IMR-90 (cell line): Measurements from ENCODE around the gene CDC73. TPM values are rescaled to one million over a fixed set of nuclear protein-coding genes. Genes with fewer than 3 reads are reported as not detected.

ENCODE experiments used
- ATAC-seq: fragments of 200-7000 bp; cut with Tn5 transposase; 2 replicates; pipeline ENCODE4 v1.9.1; 2020; ENCODE audit warnings: low read depth, mild to moderate bottlenecking, moderate library complexity
- BruUV-seq: library from RNA; stranded (reverse); fragments of 400-500 nt; replicated peaks from 2 replicates; lab custom pipeline; 2021; lab: Mats Ljungman, UMichigan
- CTCF ChIA-PET: fragments of 300-600 bp; formaldehyde crosslinking; extraction: SDS; loops from one replicate; lab custom pipeline; 2021; ENCODE audit warnings: antibody characterized with exemption; lab: Yijun Ruan, JAX
- POLR2A ChIA-PET: fragments of 300-600 bp; sonication (Branson Sonifier 250); formaldehyde crosslinking; loops from one replicate; lab custom pipeline; 2022; ENCODE audit warnings: antibody characterized with exemption; ENCODE audit not compliant: unreplicated experiment; lab: Charles Lee
- DNase-seq: peaks from one replicate; pipeline ENCODE4 v3.0.0; 2013
- H2AFZ ChIP-seq: replicated peaks from 2 replicates; pipeline ENCODE3; 2013; ENCODE audit warnings: low read length, mild to moderate bottlenecking; ENCODE audit not compliant: poor library complexity
- H2AK5ac ChIP-seq: 2 replicates; pipeline ENCODE4 v1.6.1; 2013; ENCODE audit warnings: low read depth, low read length, inconsistent platforms
- H2AK9ac ChIP-seq: replicated peaks from 2 replicates; pipeline ENCODE3; 2013; ENCODE audit warnings: mild to moderate bottlenecking, low read depth, low read length, moderate library complexity; ENCODE audit not compliant: poor library complexity
- H2BK120ac ChIP-seq: 2 replicates; pipeline ENCODE4 v1.6.1; 2013; ENCODE audit warnings: low read depth, low read length, inconsistent platforms
- H2BK15ac ChIP-seq: 3 replicates; pipeline ENCODE4 v1.6.1; 2013; ENCODE audit warnings: low read depth, low read length, inconsistent platforms
- H2BK20ac ChIP-seq: 2 replicates; pipeline ENCODE4 v1.6.1; 2013; ENCODE audit warnings: low read depth, mild to moderate bottlenecking, inconsistent platforms, low read length, moderate library complexity
- H2BK5ac ChIP-seq: 2 replicates; pipeline ENCODE4 v1.6.1; 2013; ENCODE audit warnings: mild to moderate bottlenecking, low read depth, low read length, inconsistent platforms; ENCODE audit not compliant: poor library complexity, severe bottlenecking
- H3K14ac ChIP-seq: replicated peaks from 2 replicates; pipeline ENCODE4 v1.6.1; 2013; ENCODE audit warnings: low read depth, low read length, inconsistent platforms
- H3K18ac ChIP-seq: 2 replicates; pipeline ENCODE4 v1.6.1; 2013; ENCODE audit warnings: low read depth, low read length, control low read depth
- H3K23ac ChIP-seq: 2 replicates; pipeline ENCODE4 v1.6.1; 2013; ENCODE audit warnings: low read depth, low read length, inconsistent platforms
- H3K27ac ChIP-seq: 2 replicates; pipeline ENCODE4 v1.5.1; 2013; ENCODE audit warnings: mild to moderate bottlenecking, control low read depth, low read length; ENCODE audit not compliant: insufficient read depth
- H3K27me3 ChIP-seq: 2 replicates; pipeline ENCODE4 v1.6.1; 2013; ENCODE audit warnings: low read length; ENCODE audit not compliant: control insufficient read depth, insufficient read depth
- H3K36me3 ChIP-seq: 2 replicates; pipeline ENCODE4 v1.6.1; 2013; ENCODE audit warnings: low read length, mixed read lengths; ENCODE audit not compliant: control insufficient read depth, insufficient read depth
- H3K4ac ChIP-seq: 2 replicates; pipeline ENCODE4 v1.6.1; 2013; ENCODE audit warnings: low read depth, low read length, inconsistent platforms
- H3K4me1 ChIP-seq: 2 replicates; pipeline ENCODE4 v1.6.1; 2013; ENCODE audit warnings: low read length, mixed read lengths; ENCODE audit not compliant: control insufficient read depth, insufficient read depth
- H3K4me2 ChIP-seq: 2 replicates; pipeline ENCODE4 v1.6.1; 2013; ENCODE audit warnings: low read depth, mild to moderate bottlenecking, control low read depth, low read length, moderate library complexity
- H3K4me3 ChIP-seq: 2 replicates; pipeline ENCODE4 v1.5.1; 2013; ENCODE audit warnings: low read depth, mild to moderate bottlenecking, control low read depth, low read length, moderate library complexity; ENCODE audit not compliant: insufficient read depth
- H3K56ac ChIP-seq: 2 replicates; pipeline ENCODE4 v1.6.1; 2013; ENCODE audit warnings: low read length, inconsistent platforms; ENCODE audit not compliant: insufficient read depth; ENCODE audit errors: extremely low read depth
- H3K79me1 ChIP-seq, 2 experiments: 2 replicates each; pipeline ENCODE4 v1.6.1; 2013; ENCODE audit warnings: low read length in 2 of 2, inconsistent platforms in 1 of 2, low read depth in 1 of 2
- H3K9ac ChIP-seq: 2 replicates; pipeline ENCODE4 v1.6.1; 2013; ENCODE audit warnings: low read depth, low read length, control low read depth
- H3K9me1 ChIP-seq: 2 replicates; pipeline ENCODE4 v1.6.1; 2013; ENCODE audit warnings: low read length, inconsistent platforms; ENCODE audit not compliant: insufficient read depth
- H3K9me3 ChIP-seq: 2 replicates; pipeline ENCODE4 v1.6.1; 2013; ENCODE audit warnings: low read length; ENCODE audit not compliant: control insufficient read depth, insufficient read depth
- H4K20me1 ChIP-seq: 2 replicates; pipeline ENCODE4 v1.6.1; 2013; ENCODE audit warnings: low read length, inconsistent platforms; ENCODE audit not compliant: insufficient read depth
- H4K5ac ChIP-seq: 2 replicates; pipeline ENCODE4 v1.6.1; 2013; ENCODE audit warnings: mild to moderate bottlenecking, low read depth, low read length, control low read depth
- H4K8ac ChIP-seq, 2 experiments: 2 replicates each; pipeline ENCODE4 v1.6.1; 2013; ENCODE audit warnings: low read depth in 2 of 2, low read length in 2 of 2, control low read depth in 1 of 2, inconsistent platforms in 1 of 2
- H4K91ac ChIP-seq: 2 replicates; pipeline ENCODE4 v1.6.1; 2013; ENCODE audit warnings: low read depth, low read length, inconsistent platforms; ENCODE audit not compliant: insufficient read depth
- BHLHE40 ChIP-seq: fragments of 150-350 bp; IDR thresholded peaks from 2 replicates; pipeline ENCODE4 v1.6.1; 2016; ENCODE audit warnings: mild to moderate bottlenecking, low read depth, low read length
- CTCF ChIP-seq: conservative IDR thresholded peaks from 2 replicates; pipeline ENCODE4 v1.5.1; 2012; ENCODE audit warnings: mild to moderate bottlenecking, low read depth, low read length, improper control_type of control experiment
- ELK1 ChIP-seq: fragments of 150-350 bp; IDR thresholded peaks from 2 replicates; pipeline ENCODE4 v1.6.1; 2016; ENCODE audit warnings: low read depth, mild to moderate bottlenecking, low read length, moderate library complexity, borderline replicate concordance
- FOS ChIP-seq: fragments of 150-350 bp; IDR thresholded peaks from 2 replicates; pipeline ENCODE4 v1.6.1; 2016; ENCODE audit warnings: low read depth, low read length
- MAFK ChIP-seq: IDR thresholded peaks from 2 replicates; pipeline ENCODE4 v1.6.1; 2012; ENCODE audit warnings: low read depth, low read length, improper control_type of control experiment
- MAZ ChIP-seq: IDR thresholded peaks from 2 replicates; pipeline ENCODE4 v1.6.1; 2012; ENCODE audit warnings: low read depth, mild to moderate bottlenecking, low read length, improper control_type of control experiment, moderate library complexity, borderline replicate concordance
- MXI1 ChIP-seq: IDR thresholded peaks from 2 replicates; pipeline ENCODE4 v1.6.1; 2012; ENCODE audit warnings: low read depth, mild to moderate bottlenecking, low read length, moderate library complexity, borderline replicate concordance
- NFE2L2 ChIP-seq: fragments of 150-350 bp; IDR thresholded peaks from 2 replicates; pipeline ENCODE4 v1.6.1; 2016; ENCODE audit warnings: low read depth, mild to moderate bottlenecking, low read length
- POLR2A ChIP-seq: IDR thresholded peaks from 2 replicates; pipeline ENCODE4 v1.6.1; 2012; ENCODE audit warnings: mild to moderate bottlenecking, low read depth, low read length
- RAD21 ChIP-seq: IDR thresholded peaks from 2 replicates; pipeline ENCODE4 v1.6.1; 2012; ENCODE audit warnings: low read length, improper control_type of control experiment
- RCOR1 ChIP-seq: IDR thresholded peaks from 2 replicates; pipeline ENCODE4 v1.6.1; 2012; ENCODE audit warnings: mild to moderate bottlenecking, low read length, improper control_type of control experiment; ENCODE audit not compliant: insufficient replicate concordance
- RFX5 ChIP-seq: IDR thresholded peaks from 2 replicates; pipeline ENCODE4 v1.8.0; 2012; ENCODE audit warnings: low read depth, mild to moderate bottlenecking, low read length, moderate library complexity
- SMC3 ChIP-seq: fragments of 150-350 bp; IDR thresholded peaks from 2 replicates; pipeline ENCODE4 v1.6.1; 2016; ENCODE audit warnings: low read depth, mild to moderate bottlenecking, antibody characterized with exemption, low read length, moderate library complexity
- USF2 ChIP-seq: fragments of 150-350 bp; IDR thresholded peaks from 2 replicates; pipeline ENCODE4 v1.6.1; 2017; ENCODE audit warnings: mild to moderate bottlenecking, antibody characterized with exemption, low read length, low read depth
- WGBS, 2 experiments: methylation state at CpG; one replicate each; pipeline versions ENCODE4 v1.1.5 to v1.1.7; 2013; ENCODE audit warnings: missing lambda C conversion rate in 2 of 2; ENCODE audit not compliant: insufficient read length in 1 of 2; ENCODE audit errors: extremely low coverage in 2 of 2; 5-methylcytosine and 5-hydroxymethylcytosine counted together
- dilution Hi-C: fragments of 300-500 bp; cut with HindIII; formaldehyde crosslinking; loops from one replicate; pipeline ENCODE4 v1.14.3; 2018; ENCODE audit warnings: low sequenced_read_pairs; ENCODE audit not compliant: unreplicated experiment
- in situ Hi-C: fragments of 300-500 bp; cut with MboI; formaldehyde crosslinking; loops from 3 replicates; pipeline ENCODE4 v1.14.3; 2019; ENCODE audit warnings: low sequenced_read_pairs, inconsistent platforms, mixed read lengths
- intact Hi-C: fragments of 100-400 bp; cut with micrococcal nuclease; formaldehyde crosslinking; loops from 2 replicates; pipeline ENCODE4 v1.10.0; 2022
- polyA plus RNA-seq, 3 experiments: library from polyadenylated mRNA; depleted of rRNA; stranded (reverse); fragments of >200 nt; gene quantifications; 2 replicates each; pipeline ENCODE4 v1.2.3, GENCODE V29; 2012; ENCODE audit warnings: low replicate concordance in 1 of 3
- total RNA-seq: library from RNA; depleted of rRNA; stranded (reverse); fragments of >200 nt; gene quantifications from 2 replicates; pipeline ENCODE4 v1.2.3, GENCODE V29; 2012

The CDC73 gene
- total and polyA plus RNA-seq, 2 of the 4 experiments (the other 2 are of a cell fraction): 22.1 to 29.6 TPM

GRCh38 chr1:193079187-193079586 is 42.6 kb upstream of the CDC73 start:
- H4K8ac ChIP-seq: no peak overlapping the region
- intact Hi-C loops: no loop called here
- DNase-seq (no peak), ATAC-seq (no peak)
- H3K9ac ChIP-seq: no peak overlapping the region
- H3K14ac ChIP-seq: no peak overlapping the region
- H3K4me2 ChIP-seq: no peak overlapping the region
- peaks cover 26% of the 10 kb centered on the region for H3K36me3 ChIP-seq
- no peak overlapping the region for H3K4ac ChIP-seq
- dilution Hi-C loops: no loop called here
- no peak overlapping the region for H2AK9ac ChIP-seq
- BruUV-seq: no TSS peak
- CTCF ChIA-PET: interaction anchor here (0.5 kb wide), 1 partner anchor 33 kb away, joined by 4 read pairs; no protein-coding TSS in a partner anchor
- no peak overlapping the region for H2AK5ac ChIP-seq
- no peaks in the 10 kb centered on the region for H3K9me3 ChIP-seq
- no peaks in the 10 kb centered on the region for H3K27me3 ChIP-seq
- H2AFZ ChIP-seq: no peak overlapping the region
- H4K5ac ChIP-seq: no peak overlapping the region
- no peak overlapping the region for H3K23ac ChIP-seq
- no peaks in the 10 kb centered on the region for H4K20me1 ChIP-seq
- no CpG with 5 or more reads among the region's 3 CpGs for WGBS, 2 experiments
- H3K79me1 ChIP-seq: peaks cover 0 to 20% of the 10 kb centered on the region in 2 experiments; a peak in 3 of 4 replicates
- no peak overlapping the region for H3K56ac ChIP-seq
- H2BK120ac ChIP-seq: no peak overlapping the region
- H3K4me1 ChIP-seq: no peaks in the 10 kb centered on the region
- H3K9me1 ChIP-seq: peaks cover 2% of the 10 kb centered on the region; the same call in 1 of the 2 replicates
- in situ Hi-C loops: no loop called here
- no peak overlapping the region for H2BK15ac ChIP-seq
- POLR2A ChIA-PET: no interaction called here
- no peak overlapping the region for H3K27ac ChIP-seq
- H2BK20ac ChIP-seq: no peak overlapping the region
- no peak overlapping the region for H3K4me3 ChIP-seq
- no peak overlapping the region for H4K91ac ChIP-seq
- no peak overlapping the region for H2BK5ac ChIP-seq
- TF ChIP-seq USF2 (no peak), CTCF (no peak), RAD21 (no peak), RCOR1 (no peak), RFX5 (no peak), NFE2L2 (no peak), ELK1 (no peak), SMC3 (no peak), MXI1 (no peak), FOS (no peak), POLR2A (no peak), BHLHE40 (no peak), MAFK (no peak), MAZ (no peak)
- H3K18ac ChIP-seq: no peak overlapping the region
